ENCODE data around the gene CDX1.
"Not testable (repeated sequence)": the region's sequence is repeated elsewhere in the genome, so short reads cannot be mapped to it uniquely, and the experiment has no call there.

Gene CDX1

DNA sequence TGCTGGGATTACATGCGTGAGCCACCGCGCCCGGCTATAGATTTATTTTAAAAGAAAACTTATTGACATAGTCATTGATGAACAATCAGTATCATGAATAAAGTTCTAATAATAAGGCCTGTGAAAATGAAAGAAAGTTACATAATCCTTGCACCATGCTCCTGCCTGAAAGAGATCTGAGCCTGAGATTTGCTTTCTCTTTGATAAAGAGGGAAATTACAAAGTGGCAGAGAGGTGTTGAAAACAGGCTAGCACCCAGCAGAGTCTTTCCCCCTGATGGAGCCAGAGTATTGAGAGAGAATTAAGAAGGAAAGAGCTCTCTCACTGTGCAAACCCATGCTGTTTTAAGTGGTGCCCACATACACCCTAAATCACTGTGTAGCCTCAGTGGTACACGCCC lies 60.5 kb downstream of the CDX1 start:
- H3K4me3 ChIP-seq (ENCODE audit: low read depth, low read length), result no peak overlapping the region
- no peaks in the 10 kb centered on the region for H3K9me3 ChIP-seq
- H3K27me3 ChIP-seq, result no peaks in the 10 kb centered on the region
- peaks cover 6% of the 10 kb centered on the region for H3K4me1 ChIP-seq
- TF ChIP-seq, protein P1, sequence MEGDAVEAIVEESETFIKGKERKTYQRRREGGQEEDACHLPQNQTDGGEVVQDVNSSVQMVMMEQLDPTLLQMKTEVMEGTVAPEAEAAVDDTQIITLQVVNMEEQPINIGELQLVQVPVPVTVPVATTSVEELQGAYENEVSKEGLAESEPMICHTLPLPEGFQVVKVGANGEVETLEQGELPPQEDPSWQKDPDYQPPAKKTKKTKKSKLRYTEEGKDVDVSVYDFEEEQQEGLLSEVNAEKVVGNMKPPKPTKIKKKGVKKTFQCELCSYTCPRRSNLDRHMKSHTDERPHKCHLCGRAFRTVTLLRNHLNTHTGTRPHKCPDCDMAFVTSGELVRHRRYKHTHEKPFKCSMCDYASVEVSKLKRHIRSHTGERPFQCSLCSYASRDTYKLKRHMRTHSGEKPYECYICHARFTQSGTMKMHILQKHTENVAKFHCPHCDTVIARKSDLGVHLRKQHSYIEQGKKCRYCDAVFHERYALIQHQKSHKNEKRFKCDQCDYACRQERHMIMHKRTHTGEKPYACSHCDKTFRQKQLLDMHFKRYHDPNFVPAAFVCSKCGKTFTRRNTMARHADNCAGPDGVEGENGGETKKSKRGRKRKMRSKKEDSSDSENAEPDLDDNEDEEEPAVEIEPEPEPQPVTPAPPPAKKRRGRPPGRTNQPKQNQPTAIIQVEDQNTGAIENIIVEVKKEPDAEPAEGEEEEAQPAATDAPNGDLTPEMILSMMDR (IDR thresholded peaks at IDR 0.05; ENCODE audit: low read depth, low read length), result no peak
- H3K36me3 ChIP-seq, result no peaks in the 10 kb centered on the region
- DNase-seq, result no peak

DNA sequence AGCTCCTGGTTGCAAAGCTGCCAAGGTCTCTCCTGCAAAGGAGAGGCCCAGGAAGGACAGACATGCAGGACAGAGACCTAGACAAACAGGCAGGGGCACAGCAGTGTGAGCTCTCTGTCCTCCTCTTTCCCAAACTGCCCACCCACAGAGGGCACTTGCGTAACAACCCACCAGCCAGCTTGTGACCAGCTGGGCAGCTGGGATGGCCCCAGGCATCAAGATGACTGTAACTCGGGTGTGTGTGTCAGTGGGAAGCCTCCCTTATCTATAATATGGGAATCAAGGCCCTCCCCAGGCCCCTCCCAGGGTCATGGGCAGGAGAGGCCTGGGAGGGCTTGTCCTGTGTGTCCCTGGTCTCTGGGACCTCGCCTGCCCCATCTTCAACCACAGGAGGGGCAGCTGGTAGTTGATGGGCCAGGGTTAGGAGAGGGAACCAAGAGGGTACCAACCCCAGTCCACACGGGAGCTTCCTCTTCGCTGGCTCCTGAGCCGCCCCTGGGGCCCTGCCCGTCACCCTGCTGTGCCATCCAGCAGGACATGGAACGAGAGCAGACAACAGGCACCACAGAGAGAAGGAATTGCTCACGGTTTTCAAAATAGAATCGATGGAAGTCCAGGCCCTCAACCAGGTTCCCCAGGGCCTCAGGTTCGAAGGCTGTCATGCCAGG lies 61.2 kb downstream of the CDX1 start:
- DNase-seq, result peak; percentile 50
- H3K9me3 ChIP-seq, result no peaks in the 10 kb centered on the region
- H3K4me3 ChIP-seq (ENCODE audit: low read depth, low read length), result no peak overlapping the region
- TF ChIP-seq, protein P1 (IDR thresholded peaks at IDR 0.05; ENCODE audit: low read depth, low read length), result no peak
- H3K36me3 ChIP-seq, result no peaks in the 10 kb centered on the region
- no peaks in the 10 kb centered on the region for H3K27me3 ChIP-seq
- H3K4me1 ChIP-seq, result peaks cover 6% of the 10 kb centered on the region

DNA sequence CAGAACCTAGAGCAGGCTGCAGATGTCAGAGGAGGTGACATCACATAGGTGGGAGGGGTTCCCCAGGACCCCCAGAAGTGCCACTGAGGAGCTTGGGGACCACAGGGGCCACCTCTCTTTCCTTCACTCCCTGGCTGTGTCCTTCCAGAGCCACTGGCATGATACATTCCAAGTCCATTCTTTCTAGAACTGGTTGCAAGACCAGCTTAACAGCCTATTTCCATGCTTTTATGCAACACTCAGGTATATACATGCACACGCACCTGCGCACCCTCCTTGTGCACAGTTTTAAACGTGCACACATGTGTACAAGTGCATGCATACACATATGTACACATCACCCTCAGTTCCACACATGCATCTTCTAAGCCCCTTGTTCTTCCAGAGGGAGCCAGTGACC lies 63.0 kb downstream of the CDX1 start:
- DNase-seq, result no peak
- Histone ChIP-seq H3K27me3 (no peaks in the 10 kb centered on the region), H3K9me3 (no peaks in the 10 kb centered on the region), H3K4me1 (peaks cover 6% of the 10 kb centered on the region), H3K36me3 (no peaks in the 10 kb centered on the region), H3K4me3 (ENCODE audit: low read depth, low read length) (no peak overlapping the region)
- TF ChIP-seq, protein P1 (IDR thresholded peaks at IDR 0.05; ENCODE audit: low read depth, low read length), result no peak

DNA sequence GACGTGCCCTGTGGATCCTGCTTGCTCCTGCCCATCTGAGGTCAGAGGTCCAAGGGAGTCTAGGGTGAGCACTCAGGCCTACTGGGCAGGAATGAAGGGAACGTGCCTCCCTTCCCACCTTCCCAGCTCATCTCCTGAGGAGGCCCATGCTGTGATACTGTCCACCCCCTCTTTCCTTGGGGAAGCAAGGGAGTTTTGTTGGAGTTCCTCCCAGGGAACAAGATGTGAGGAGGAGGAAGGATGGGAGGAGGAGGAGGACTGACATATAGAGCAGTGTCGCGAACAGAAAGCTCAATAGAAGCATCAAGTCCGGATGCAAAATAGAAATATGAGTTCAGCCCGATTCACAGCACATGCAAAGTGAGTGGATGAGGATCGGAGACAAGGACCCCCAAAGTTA lies 64.3 kb downstream of the CDX1 start:
- Histone ChIP-seq H3K9me3 (no peaks in the 10 kb centered on the region), H3K4me3 (ENCODE audit: low read depth, low read length) (no peak overlapping the region)
- TF ChIP-seq, protein P1 (IDR thresholded peaks at IDR 0.05; ENCODE audit: low read depth, low read length), result no peak

DNA sequence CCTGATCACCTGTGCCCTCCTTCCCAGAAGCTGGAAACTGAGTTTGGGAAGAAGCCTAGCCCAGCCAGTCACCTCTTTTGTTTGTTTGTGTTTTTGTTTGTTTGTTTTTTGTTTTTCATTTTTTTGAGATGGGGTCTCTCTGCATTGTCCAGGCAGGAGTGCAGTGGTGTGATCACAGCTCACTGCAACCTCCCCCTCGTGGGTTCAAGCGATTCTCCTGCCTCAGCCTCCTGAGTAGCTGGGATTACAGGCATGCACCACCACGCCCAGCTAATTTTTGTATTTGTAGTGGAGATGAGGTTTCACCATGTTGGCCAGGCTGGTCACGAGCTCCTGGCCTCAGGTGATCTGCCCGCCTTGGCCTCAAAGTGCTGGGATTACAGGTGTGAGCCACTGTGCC lies 67.1 kb downstream of the CDX1 start:
- not testable (repeated sequence) for DNase-seq; H3K9me3 ChIP-seq; H3K4me3 ChIP-seq (ENCODE audit: low read depth, low read length); H3K27me3 ChIP-seq; H3K4me1 ChIP-seq; H3K36me3 ChIP-seq

More for the DNA sequence above, 64.3 kb downstream of the CDX1 start:
- no peak for DNase-seq
- no peaks in the 10 kb centered on the region for H3K36me3 ChIP-seq
- peaks cover 6% of the 10 kb centered on the region for H3K4me1 ChIP-seq
- H3K27me3 ChIP-seq, result no peaks in the 10 kb centered on the region
